ENCODE data around the gene HDAC10. TPM values are rescaled to one million over a fixed set of nuclear protein-coding genes. Genes with fewer than 3 reads are reported as not detected.

The HDAC10 gene
- total RNA-seq, 1 donor from 2014 or later: 11.3 TPM

DNA sequence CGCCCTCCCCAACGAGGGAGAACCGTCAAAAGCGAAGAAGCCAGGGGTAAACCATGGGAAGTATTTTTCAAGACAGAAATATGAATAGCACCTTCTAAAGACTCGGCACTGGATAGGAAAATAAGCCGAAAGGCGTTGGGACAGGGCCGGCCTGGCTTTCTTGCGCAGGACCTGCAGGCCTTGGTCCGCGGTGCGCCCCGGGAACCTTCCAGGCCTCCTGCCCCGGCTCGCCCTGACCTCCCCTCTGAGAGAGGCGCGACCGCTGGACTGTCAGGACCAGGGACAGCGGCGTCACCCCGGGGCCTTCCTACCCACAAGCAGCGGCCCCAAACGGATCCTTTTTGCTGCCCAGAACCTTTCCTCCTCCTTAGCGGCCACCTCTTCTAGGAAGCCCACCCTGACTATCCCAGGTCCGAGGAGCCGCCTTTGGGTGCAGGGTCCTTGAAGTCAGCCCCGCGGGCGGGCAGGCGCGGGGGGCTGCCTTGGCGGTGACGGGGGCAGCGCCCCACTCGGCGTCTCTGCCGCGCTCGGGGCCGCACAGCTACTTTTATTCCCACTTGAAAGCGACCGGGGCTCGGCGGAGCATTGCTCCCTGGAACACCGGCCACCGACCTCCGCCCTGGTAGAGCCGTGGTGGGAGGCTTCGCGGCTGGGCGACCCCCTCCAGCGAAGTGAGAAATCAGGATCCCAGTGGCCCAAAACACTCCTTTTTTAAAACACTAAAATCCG is 19.8 kb upstream of the HDAC10 start:
- peak; percentile 54 to 75 for DNase-seq (ENCODE audit: low read depth in 2 of 2)

DNA sequence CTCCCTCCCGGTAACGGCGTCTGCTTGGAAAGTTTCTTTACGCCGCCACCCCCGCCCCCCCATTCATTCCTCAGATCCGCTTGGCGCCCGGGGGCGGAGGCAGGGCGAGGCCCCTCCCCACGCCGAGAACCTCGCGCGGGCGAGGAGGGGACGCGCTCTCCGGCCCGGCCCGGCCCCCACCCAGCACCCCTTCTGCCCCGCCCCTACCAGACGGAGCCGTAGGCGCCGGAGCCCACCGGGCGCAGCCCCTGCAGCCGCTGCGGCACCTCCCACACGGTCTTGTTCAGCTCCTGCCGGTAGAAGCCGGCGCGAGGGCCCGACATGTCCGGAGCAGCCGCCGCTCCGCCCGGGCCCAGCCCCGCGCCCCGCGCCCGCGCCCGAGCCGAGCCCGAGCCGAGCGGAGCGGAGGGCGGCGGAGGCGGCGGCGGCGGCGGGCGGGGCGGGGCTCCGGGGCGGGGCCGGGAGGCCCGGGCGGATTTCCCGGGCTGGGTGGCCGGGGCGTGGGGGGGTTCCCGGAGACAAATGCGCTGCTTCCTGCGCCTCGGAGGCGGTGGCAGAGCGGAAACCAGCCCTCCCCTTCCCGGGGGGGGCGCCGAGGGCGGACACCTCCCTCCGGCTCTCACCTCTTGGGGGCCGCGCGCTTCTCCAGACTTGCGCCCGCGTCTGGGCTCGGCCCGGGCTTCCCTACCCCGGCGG is 19.1 kb upstream of the HDAC10 start, which contains the start of gene MAPK11:
Gene MAPK11 (minus strand): TSS at position 411 of the 696 bp plus-strand sequence. CDS start 88 bp downstream, at position 323.
- peak; percentile 65 to 66 for DNase-seq (ENCODE audit: low read depth in 2 of 2)

DNA sequence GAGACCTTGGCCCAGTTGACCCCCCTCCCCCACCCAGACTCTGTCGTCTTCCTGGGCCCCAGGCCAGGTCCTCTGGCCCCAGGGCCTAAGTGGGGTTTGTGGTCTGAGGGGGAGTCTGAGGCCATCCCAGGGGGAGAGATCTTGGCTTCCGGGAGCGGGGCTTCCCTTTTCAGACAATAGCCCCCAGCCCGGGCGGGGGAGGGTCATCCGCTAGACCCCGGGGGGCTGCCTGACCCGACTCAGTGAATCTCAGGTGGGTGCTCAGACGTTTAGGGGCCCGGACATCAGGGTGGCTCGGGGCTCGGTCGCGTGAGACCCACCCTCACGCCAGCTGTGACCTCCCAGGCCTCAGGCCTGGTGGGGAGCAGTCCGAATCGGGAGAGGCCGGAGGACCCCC is 18.5 kb upstream of the HDAC10 start:
- no peak for DNase-seq (ENCODE audit: low read depth in 2 of 2)

DNA sequence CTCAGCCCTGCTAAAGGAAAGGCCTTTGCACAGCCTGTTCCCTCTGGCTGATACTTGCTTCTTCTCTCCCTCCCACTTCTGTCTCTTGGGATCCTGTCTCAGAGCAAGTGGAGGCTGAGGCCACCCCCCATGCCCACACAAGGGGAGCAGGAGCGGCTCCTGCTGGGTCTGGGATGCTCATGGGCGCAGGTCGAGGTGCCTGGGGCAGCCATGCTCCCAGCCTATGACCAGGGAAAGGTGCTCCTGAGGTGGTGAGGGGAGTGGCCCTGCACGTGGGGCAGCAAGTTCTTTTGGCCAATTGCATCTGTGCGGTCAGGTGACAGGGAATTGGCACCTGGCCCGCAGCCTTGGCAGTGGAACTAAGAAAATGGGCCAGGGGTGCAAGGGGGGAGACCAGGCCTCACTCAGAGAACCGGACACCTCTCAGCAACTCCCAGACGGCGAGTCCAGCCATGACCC is 17.6 kb upstream of the HDAC10 start:
- peak; percentile 21 to 54 for DNase-seq (ENCODE audit: low read depth in 2 of 2)

DNA sequence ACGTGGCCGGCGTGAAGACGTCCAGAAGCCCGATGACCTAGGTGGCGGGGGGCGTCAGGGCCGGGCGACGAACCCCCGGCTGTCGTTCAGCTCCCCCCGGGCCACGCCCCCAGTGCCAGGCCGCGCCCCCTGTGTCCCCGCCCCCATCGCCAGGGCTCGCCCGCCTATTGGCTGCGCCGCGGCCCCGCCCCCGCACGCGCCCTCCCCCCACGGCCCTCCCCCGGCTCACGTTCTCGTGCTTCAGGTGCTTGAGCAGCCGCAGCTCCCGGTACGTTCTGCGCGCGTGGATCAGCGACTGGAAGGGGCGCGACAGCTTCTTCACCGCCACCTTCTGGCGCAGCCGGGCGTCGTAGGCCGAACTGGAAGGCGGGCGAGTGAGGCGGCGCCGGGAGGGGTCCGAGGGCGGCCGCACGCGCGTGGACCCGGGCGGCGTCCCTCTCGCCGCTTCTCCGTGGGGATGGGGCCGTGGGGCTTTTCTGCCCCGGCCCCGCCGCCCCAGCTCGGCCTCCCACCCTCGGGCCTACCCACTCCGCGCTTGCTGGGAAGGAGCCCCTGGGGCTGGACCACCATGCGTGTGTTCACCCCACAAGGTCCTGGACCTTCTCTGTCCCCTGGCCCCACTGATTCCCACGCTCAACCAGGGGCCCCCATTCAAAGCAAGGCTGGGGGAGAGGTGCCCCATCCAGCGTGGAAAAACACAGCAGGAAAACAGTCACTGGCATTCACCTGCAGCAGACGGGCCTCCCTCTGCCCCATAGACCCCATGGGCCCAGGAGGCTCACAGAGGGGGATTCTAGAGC is 16.7 kb upstream of the HDAC10 start:
- peak; percentile 39 to 72 for DNase-seq (ENCODE audit: low read depth in 2 of 2)

DNA sequence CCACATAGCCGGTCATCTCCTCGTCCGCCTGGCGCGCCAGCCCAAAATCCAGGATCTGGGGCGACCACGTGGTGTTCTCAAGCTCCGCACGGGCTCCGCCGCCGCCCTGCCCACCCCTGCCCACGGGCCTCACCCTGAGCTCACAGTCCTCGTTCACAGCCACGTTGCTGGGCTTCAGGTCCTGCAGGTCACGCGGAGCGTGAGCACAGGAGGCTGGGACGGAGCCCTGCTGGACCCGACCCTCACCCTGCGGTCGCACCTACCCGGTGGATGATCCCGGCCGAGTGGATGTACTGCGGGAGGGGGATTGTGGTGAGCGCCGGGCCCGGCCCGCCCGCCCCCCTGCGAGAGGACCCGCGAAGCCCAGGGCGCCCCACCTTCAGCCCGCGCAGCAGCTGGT is 15.9 kb upstream of the HDAC10 start:
- DNase-seq (ENCODE audit: low read depth in 2 of 2): no peak

DNA sequence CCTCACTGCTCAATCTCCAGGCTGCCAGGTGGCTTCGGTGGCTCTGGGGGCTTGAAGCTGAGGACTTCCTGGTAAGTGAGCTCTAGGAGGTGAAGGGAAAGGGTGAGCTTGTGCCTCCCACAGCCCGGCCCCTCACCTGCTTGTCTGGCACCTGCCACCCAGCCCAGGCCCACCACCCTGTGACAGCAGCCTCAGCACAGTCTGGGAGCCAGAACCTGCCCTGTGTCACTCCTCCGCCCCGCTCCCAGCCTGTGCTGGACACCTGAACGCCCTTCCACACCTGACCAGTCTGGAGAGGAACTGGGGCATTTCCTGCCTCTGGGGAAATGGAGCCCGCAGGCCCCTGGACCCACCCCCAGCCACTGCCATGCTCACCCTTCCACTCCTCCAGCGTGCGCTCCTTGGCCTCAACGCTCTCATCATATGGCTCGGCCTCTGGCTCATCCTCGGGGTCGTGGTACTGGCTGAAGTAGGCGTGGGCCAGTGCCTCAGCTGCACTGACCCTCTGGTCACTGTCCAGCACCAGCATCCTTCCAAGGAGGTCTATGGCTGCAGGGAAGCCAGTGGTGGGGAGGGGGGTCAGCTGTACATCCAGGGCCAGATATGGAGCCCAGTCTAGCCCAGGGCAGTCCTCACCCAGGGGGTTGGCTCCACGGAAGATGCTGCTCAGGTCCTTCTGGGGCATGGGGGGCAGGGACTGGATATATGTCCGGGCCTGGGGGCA is 14.0 kb upstream of the HDAC10 start:
- DNase-seq (ENCODE audit: low read depth in 2 of 2): no peak

DNA sequence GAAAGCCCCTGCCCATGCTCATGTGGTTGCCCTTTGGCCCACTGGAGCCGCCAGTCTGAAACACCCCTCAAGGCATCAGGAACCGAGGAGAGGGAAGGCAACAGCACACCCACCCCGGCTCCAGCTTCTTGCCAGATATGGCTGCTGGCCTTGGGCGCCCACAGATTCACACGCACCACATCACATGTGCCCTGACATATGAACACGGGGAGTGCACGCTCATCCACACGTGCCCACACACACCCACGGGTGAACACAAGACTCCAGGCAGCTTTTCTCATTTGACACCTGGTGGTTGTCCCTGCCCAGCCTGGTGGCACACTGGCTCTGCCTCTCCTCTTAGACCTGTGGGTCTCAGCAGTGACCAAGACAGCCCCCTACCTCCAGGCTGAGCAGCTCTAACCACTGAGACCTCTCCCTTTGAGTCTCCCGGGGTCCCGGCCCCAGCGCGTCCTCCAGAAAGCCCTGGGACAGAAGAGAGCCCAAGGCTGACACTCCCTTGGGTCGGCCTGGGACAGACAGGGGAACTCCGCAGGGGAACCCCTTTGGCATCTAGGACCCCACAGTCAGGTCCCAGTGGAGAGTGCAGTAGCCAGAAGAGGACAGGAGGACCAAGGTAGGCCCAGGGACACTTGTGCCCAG is 13.2 kb upstream of the HDAC10 start:
- no peak for DNase-seq (ENCODE audit: low read depth in 2 of 2)

DNA sequence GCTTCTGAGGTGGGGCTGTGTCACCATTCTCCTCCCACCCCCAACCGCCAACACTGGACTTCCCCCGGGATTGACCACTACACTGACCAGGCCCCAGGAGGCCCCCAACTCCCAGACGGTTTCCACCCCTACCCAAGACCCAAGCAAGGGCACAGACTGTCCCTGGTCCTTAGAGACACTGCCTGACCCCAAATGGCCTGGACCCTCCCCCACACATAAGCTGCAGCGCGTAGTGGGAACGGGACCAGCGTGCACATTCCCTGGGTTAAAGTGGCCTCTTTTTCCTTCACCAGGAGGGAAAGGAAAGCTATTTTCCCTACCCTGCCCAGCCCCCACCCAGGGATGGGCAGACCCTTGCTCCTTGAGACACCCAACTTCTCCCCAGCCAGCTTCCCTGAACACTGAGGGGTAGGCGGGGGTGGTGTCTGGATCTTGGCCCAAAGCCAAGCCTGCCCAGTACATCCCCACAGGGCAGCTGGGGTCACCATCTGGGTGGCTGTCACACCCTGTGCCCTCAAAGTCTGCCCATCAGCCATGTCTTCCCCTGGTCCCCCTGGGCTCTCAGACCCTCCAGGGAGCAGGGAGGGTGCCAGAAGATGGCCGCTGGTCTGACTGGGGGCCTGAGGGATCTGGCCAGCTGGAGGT is 12.0 kb upstream of the HDAC10 start:
- no peak for DNase-seq (ENCODE audit: low read depth in 2 of 2)

DNA sequence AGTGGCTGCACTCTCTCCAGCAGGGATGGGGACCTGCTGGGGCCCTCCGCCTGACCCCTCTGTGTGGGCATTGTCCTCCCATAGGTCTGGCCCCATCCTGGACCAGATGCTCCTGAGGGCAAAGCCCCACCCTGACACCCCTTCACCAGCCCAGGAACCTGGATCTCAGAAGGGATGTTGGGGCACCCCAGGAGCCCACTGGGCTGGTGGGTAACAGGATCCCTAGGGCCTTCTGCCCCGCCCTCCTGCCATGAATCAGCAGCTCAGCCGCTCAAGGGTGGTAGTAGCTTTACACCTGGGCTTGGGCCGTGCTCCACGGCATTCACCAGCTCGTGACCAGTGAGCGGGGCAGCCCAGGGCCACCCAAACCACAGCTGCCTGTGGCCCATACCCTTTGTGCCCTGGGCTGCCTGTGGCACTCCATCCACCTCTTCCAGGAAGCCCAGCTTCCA is 11.4 kb upstream of the HDAC10 start:
- DNase-seq (ENCODE audit: low read depth in 2 of 2): no peak

DNA sequence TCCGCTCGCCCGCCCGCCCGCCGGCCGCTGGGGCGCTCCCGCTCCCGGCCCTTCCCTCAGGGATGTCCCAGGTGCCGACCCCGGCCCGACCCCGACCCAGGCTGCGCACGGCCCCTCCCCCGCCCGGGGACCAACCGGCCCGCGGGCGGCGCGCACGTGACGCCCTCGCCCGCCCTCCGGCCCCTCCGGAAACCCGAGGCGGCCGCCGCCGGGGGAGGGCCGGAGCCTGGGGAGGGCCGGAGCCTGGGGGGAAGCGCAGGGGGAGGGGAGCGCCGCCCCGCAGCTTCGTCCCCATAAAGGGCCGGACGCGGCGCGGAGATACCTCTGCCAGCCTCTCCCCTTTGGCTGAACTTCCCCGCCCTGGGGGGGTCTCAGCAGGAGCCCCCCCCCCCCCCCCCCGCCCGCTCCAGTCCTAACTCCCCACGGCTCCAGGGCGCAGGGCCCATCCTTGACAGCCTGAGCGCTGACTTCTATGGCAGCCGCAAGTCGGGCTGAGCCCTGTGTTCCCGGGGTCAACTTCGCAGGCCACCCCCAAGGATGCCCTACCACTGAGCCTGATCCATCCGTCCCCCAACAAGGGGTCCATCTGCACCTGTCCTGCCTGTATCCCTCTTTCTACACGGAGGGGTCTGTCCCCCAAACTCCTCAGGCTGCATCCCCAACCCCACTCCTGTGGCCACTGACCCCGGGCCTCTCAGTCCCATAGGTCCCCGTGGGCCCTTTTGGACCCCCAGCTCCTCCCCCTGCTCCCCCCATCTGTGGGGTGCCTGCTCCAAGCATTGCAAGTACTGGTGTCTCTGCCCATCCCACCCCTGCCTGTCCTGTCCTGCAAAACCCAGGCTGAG is 10.8 kb upstream of the HDAC10 start, which contains the start of gene MAPK12:
Gene MAPK12 (minus strand): TSS at position 69 of the 845 bp plus-strand sequence. CDS start 174 bp downstream, outside the sequence.
- DNase-seq (ENCODE audit: low read depth in 2 of 2): peak; percentile 53 to 72

DNA sequence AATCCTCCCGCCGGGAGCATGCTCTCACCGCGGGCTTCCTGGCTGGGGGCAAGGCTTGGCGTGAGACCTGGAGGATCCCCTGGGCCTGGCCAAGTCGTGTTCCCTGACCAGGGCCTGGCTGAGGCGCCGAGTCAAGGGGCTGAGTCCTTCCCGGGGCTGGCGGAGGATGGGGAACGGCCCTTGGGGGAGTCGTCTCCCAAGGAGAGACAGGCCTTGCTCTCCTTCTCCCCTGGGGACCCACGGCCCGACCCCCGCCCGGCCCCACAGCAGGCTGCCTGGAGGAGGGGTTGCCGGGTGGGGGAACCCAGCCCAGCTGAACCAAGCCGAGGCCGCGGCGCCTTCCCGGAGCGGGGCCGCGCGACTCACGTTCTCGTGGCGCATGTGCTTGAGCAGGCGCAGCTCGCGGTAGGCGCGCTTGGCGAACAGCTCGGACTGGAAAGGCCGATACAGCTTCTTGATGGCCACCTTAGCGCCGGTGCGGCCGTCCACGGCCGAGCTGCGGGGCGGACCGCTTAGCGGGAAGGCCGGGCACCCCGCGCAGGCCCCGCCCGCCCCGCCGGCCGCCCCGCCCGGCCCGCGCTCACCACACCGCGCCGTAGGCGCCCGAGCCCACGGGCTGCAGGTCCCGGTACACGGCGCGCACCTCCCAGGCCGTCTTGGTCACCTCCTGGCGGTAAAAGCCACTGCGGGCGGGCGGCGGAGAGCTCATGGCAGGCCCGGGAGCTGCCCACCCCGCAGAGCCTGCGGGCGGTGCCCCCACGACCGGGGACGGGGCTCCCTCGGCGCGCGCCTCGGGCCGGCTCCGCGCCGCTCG is 9.9 kb upstream of the HDAC10 start:
- peak; percentile 57 to 75 for DNase-seq (ENCODE audit: low read depth in 2 of 2)

DNA sequence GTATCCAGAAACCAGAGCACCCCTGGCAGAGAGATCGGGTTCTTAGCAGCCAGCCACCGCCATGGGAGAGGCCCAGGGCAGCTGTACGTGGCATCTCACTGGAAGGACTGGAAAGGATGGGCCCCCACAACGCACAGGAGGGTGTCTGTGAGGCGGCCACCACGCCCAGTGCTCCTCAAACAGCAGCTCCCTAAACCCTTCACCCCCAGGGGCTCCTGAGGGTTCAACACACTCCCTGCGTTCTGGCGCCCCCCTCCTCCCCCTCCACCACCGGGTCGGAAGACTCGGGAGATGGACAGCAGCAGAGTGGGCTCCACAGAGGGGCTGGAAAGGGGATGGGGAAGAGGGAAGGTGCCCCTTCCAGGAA is 9.4 kb upstream of the HDAC10 start:
- DNase-seq (ENCODE audit: low read depth in 2 of 2): no peak

DNA sequence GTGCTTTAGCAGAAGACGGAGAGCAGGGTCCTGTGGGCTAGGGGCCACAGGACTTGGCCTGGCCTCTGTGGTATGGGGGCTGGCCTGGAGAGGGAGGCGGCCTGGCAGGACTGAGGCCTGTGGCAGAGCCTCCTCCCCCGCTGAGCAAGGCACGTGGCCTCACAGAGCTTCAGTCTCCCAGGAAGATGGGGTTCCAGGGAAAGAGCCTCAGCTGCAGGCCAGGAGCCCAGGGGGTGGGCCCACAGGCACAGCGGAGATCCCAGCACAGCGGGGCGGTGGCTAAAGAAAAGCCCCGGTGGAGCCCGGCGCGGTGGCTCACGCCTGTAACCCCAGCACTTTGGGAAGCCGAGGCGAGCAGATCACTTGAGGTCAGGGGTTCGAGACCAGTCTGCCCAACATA is 8.2 kb upstream of the HDAC10 start:
- DNase-seq (ENCODE audit: low read depth in 2 of 2): no peak

DNA sequence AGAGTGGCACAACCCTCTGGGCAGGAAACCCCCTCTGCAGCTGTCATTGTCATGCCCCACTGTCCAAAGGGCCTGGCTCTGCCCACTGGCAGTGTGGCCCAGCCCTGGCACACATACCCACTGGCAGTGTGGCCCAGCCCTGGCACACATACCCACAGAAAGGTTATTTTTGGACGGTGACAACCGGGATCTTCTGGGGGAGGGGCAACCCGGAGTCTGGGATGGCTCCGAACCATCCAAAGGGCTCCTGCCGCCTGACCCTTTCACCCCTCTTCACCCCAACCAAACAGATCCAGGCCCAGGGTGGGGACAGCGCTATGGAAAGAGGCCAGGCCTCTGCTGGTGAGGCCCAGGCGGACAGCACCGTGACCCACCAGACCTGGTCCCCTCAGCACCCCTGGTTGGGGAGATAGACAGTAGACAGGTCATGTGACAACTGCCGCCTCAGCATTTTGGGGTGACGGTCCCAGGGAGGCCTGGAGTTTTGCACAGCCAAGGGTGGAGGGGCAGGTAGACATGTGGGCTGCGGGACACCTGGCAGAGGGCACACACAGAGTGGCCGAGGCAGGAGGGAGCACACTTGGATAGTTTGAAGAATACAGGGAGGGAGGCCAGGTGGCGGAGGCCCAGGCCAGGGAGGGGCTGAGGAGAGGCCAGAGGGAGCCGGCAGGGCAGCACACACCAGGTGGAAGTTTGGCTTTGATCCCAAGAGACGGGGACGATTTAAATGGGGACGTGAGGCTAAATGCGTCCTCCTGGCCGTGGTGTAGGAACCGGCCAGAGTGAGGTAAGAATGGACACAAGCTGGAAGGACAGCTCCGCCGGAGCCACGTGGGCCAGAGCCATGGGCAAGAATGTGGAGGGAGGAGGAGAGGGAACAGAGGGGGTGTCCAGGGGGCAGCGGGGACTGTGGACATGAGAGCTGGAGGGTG is 7.6 kb upstream of the HDAC10 start:
- DNase-seq (ENCODE audit: low read depth in 2 of 2): no peak

DNA sequence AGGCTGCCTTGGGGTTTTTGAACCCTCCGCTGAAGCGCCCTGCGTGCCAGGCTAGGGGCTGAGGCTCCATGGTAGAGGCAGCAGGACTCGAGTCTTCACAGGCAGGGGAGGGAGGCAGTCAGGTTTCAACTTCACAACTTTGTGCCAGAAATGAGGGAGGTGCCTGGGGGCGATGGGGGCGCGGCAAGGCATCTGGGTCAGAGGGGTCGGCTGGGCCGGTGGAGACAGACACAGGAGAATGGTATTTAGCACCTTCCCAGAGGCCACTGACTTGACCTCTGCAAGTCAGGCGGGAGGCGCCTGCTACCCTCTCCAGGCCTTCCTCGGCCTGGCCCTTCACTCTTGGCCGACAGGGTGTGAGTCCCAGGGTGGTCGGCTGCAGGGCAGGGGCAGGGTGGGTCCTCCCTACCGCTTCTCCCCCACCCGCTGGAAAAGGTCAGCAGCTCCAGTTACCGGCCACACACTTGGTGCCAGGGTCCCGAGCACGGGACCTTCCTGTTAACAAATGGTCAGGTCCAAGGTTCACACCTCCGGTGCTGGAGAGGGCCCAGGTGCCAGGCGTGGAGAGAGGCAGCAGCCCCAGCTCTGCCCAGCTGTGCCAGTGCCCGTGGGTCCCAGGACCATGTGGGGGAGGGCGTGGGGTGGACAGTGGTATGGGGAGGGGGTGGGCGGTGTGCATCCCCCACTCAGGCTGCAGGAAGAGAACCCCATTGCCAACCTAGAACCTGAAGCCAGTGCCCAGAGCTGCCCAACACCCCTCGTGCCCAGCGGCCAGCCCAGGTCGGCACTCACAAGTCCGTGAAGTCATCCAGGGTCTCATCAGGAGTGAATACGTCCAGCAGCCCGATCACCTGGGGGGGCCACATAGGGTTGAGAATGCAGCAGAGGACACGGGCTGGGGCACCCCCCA is 6.6 kb upstream of the HDAC10 start:
- DNase-seq (ENCODE audit: low read depth in 2 of 2): no peak

All from lung microvascular endothelial cell (primary cell).